NOMO-1 treated with dmso at 0.1 percent for 144 hours (cell line): Measurements from ENCODE around the gene HSD17B14.

ENCODE experiments used
- DNase-seq: peaks from one replicate; lab custom pipeline; 2025; ENCODE audit not compliant: unreplicated experiment; lab: John Stamatoyannopoulos, UW

Gene HSD17B14

DNA sequence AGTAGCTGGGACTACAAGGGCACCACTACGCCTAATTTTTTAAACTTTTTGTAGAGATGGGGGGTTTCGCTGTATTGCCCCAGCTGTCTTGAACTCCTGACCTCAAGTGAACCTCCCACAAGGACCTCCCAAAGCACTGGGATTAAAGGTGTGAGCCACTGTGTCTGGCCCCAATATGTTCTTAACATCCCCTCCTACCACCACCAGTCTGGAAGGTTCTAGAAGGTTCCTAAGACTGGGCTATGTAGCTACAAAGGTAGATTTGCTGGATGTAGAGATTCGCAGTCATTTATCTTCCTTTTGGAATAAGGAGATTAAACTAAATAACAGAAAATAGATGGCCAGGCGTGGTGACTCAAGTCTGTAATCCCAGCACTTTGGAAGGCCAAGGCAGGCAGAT lies 5.3 kb downstream of the HSD17B14 start:
- no peak for DNase-seq

GRCh38 chr19:48830088-48830487 lies 6.2 kb downstream of the HSD17B14 start:
- no peak for DNase-seq

DNA sequence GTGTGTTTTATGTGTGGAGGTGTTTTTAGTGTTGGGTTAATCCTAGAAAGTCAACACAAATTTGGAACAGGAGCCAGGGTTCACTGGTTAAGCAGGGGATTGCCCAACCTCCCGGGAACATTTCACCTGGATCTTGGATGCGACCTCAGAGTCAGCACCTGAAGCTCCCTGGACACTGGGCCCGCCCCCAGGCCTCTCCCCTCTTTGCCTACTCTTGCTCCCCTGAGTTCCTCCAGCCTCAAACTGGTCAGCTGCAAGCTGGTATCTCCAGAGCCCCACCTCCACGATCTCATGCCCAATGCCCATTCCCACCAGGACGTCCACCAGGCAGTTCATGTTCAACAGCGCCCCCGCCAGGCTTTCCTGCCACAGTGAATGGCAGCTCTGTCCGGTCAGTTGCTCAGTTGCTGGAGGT lies 9.7 kb downstream of the HSD17B14 start:
- no peak for DNase-seq

DNA sequence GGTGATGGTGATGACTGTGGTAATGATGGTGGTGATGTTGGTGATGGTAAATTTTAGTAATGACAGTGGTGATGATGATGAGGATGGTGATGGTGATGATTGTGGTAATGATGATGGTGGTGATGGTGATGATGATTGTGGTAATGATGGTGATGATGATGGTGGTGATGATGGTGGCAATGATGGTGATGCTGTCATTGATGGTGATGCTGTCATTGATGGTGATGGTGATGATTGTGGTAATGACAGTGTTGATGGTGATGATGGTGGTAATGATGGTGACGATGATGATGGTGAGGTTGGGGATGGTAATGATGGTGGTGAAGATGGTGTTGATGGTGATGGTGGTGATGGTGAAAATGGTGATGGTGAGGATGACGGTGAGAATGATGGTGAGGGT lies 13.8 kb downstream of the HSD17B14 start:
- DNase-seq, result no peak

DNA sequence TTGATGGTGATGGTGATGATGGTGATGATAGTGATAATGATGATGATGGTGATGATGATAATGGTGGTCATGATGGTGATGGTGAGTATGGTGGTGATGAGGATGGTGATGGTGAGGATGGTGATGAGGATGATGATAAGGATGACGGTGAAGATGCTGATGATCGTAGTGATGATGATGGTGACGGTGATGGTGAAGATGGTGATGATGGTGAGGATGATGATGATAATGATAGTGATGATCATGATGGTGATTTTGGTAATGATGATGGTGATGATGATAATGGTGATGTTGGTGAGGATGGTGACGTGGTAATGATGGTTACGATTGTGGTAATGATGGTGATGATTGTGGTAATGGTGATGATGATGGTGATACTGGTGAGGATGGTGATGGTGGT lies 14.7 kb downstream of the HSD17B14 start:
- no peak for DNase-seq

DNA sequence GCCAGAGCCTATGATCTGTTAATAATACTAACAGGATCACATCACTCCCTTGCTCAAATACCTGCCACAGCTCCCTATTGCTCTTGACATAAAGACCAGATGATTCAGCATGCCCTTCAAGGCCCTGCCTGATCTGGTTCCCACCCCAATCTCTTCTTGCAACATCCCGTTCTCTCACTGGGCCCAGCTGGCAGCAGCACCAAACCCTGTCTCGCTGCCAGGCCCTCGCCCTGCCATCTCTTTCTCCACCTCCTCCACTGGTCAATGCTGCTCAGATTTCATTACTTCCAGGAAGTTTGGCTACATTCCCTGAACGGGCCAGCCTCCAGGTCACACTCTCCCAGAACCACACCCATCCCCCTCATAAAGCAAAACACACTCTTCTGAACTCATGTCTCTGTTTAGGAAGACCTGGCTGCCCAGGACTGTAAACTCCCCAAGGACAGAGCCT lies 16.9 kb downstream of the HSD17B14 start:
- DNase-seq, result no peak

DNA sequence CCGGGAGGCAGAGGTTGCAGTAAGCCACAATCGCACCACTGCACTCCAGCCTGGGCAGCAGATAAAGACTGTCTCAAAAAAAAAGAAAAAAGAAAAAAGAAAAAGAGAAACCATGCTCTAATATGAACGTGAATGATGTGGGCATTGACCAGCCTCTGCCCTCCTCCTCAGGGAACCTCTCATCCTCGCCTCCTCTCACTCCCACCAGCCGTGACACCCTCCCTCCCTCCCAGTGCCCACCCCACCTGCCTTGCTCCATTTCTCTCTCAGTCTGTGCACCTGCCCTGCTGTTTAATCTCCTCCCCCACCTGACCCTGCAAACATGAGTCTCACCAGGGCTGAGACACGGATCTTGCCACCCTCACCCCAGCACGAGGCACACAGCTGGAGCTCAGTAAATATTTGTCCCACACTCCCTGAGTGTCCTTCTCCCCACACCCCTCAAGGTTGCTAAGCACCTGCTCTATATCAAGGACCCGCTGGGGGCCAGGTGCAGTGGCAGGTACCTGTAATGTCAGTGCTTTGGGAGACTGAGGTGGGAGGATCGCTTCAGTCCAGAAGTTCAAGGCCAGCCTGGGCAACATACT lies 18.0 kb downstream of the HSD17B14 start:
- DNase-seq, result no peak

DNA sequence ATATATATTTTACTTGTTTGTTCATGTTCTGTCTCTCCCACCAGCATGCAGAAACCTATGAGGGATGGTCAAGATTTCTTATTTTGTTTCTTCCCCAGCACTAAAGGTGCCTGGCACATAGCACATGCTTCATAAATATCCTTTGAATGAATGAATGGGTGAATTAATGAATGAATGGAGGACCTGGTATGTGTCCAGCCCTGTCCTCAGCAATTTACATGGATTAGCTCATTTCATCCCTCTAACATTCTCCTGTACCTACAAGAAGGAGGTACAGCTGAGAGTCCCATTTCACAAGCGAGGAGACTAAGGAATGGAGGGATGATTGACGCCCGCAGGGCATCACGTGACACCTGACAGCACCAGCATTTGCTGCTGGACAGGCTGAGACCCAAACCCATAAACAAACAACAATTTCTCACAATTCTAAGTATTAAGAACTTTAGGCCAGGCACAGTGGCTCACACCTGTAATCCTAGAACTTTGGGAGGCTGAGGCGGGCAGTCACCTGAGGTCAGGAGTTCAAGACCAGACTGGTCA lies 18.6 kb downstream of the HSD17B14 start:
- no peak for DNase-seq

GRCh38 chr19:48815870-48816501 lies 20.3 kb downstream of the HSD17B14 start:
- no peak for DNase-seq

- no peak for DNase-seq
Observed at GRCh38 chr19:48814895-48815294, 21.4 kb downstream of the HSD17B14 start.

DNA sequence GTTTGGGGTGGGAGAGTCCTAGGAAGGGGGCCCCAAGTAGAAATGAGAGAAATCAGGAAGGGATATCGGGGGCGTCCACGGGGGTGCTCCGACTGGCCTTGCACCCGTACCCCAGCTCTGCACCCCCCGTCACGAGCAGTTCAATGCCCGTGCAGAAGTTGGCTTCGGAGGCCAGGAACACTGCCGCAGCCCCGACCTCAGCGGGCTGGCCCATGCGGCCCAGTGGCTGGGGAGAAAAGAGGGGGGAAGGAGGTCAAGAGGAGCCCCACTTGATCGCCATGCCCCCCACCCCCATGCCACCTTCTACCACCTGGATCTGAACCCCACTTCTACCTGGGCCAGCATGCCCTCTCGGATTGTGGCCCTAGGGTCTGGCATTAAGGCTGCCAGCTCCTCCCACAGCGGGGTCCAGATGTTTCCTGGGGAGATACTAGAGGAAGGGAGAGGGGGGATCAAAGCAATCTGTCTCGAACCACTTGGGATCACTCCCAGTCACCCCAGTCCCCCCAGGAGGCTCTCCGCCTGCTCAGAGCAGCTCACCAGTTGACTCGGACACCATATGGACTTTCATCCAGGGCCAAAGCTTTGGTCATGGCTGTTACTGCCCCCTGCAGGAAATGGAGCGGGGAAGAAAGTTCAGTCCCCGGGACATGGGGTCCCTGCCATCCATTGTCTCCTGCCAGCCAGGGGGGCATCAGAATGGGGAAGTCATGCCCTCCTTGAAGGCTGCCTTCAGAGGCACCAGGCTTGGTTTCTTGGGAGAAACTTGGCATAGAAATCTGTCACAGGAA lies 23.0 kb downstream of the HSD17B14 start:
- no peak for DNase-seq

GRCh38 chr19:48812094-48812929 lies 24.0 kb downstream of the HSD17B14 start:
- peak; percentile 65 for DNase-seq

GRCh38 chr19:48810151-48810550 lies 26.1 kb downstream of the HSD17B14 start:
- DNase-seq, result no peak

DNA sequence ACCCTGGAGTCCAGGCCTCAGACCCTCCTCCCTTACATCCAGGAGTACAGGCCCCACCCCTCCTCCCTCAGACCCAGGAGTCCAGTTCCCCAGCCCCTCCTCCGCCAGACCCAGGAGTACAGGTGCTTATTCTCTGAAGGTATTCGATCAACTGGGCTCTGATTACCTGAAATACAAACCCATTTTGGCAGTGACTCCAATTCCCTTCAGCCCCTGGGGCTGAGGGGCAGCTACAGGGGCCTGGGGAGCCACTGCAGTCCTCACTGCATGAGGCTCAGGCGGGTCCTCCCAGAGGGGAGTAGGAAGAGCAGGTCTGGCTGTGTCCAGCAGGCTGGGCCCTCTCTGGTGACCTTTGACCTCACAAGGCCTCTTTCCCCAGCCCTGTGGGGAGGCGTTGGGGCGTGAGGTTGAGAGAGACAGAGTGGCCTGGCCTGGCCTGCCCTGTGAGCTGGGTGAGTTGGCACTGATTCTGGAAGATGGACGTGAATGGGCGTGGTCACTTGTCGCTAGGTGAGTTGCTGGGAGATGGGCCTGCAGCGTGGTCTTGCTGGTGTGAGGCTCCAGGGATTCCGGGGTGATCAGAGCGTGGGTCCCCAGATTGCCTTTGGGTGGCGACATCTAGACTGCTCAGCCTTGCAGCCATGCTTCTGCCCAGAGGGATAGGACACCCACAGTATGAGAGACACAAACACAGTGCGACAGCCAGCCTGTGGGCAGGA lies 28.5 kb downstream of the HSD17B14 start:
- no peak for DNase-seq

DNA sequence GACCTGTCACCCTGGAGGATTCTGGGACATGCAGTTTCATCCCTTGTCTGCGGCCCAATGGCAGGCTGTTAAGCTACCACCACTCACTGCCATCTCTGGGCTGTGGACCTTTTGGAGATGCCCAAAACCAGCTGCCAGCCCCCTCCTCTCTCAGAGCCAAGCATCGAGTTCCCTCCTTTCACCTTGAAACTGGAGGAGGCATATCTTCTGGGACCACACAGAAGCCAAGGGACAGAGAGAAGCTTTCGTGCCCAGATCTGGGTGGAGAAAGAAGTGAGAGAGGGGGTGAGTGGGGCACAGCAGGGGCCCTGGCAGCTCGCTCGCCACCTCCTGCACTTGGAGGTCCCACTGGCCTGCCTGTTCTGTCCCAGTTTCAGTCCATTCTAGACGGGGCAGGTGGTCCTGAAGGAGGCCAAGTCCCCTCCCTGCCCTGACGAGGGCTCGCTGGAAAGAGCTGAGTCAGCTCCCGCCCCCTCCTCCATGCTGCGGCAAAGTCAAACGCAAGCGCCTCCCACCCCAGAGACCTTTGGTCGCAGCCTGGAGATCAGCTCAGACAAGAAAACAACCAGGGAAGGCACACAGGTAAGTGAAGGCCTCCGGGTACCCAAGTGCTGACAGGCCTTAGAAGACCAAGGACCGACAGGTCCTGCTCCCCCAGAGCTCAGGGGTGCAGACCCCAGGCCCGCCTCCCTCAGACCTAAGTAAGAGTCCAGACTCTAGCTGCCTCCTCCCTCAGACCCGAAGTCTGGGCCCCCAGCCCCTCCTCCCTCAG lies 29.3 kb downstream of the HSD17B14 start:
- DNase-seq, result no peak

GRCh38 chr19:48806518-48806817 lies 29.8 kb downstream of the HSD17B14 start:
- no peak for DNase-seq

DNA sequence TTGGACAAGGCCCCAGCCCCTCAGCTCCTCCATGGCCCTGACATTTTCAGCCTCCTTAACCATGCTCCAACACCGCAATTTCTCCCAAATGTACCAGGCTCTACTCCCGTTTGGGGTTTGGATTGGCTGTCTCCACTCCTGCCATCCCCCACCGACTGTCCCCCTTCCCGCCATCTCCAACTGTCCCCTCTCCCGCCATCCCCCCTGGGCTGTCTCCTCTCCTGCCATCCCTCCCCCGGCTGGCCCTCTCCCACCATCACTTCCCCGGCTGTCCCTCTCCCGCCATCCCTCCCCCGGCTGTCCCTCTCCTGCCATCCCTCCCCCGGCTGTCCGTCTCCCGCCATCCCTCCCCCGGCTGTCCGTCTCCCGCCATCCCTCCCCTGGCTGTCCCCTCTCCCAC lies 30.8 kb downstream of the HSD17B14 start:
- no peak for DNase-seq

GRCh38 chr19:48804496-48804895 lies 31.8 kb downstream of the HSD17B14 start:
- no peak for DNase-seq

- no peak for DNase-seq
Observed at GRCh38 chr19:48802623-48803022, 33.7 kb downstream of the HSD17B14 start.
